Placental epithelial cell (primary cell): ENCODE data around the gene PHACTR3. TPM values are rescaled to one million over a fixed set of nuclear protein-coding genes. Genes with fewer than 3 reads are reported as not detected.

Source experiments
- small RNA-seq: library from RNA; depleted of rRNA; stranded (forward); fragments of <200 nt; gene quantifications from one replicate; pipeline ENCODE3, GENCODE V24; 2012
- total RNA-seq: library from RNA; depleted of rRNA; stranded (reverse); fragments of >200 nt; gene quantifications from 2 replicates; pipeline ENCODE4 v1.2.3, GENCODE V29; 2012

The PHACTR3 gene
- 1.6 TPM in 1 of 2 replicates, not detected in the other for total RNA-seq

GRCh38 chr20:59603781-59604541 is at the start of gene PHACTR3:
Gene PHACTR3 (plus strand): TSS chr20:59604540. CDS start chr20:59605015, 475 bp downstream.

Small RNA genes lying within 50 kb of the gene (small RNA-seq; reads per million reads assigned to genes)
- not detected for gene RNU7-141P
